Measurements from ENCODE around the gene ADPRHL1.

Gene ADPRHL1

GRCh38 chr13:113431171-113431570 lies 22.1 kb downstream of the ADPRHL1 start:
- no peak for DNase-seq (ENCODE audit: low read depth)
- no peak overlapping the region for H3K4me3 ChIP-seq (ENCODE audit: low read depth, low read length)
- TF ChIP-seq CTCF (conservative IDR thresholded peaks at IDR 0.05; ENCODE audit: low read depth, low read length), result no peak

- TF ChIP-seq CTCF (conservative IDR thresholded peaks at IDR 0.05; ENCODE audit: low read depth, low read length), result no peak
- no peak overlapping the region for H3K4me3 ChIP-seq (ENCODE audit: low read depth, low read length)
- DNase-seq (ENCODE audit: low read depth), result no peak
Observed at GRCh38 chr13:113430378-113431110, 22.7 kb downstream of the ADPRHL1 start.

GRCh38 chr13:113429608-113429985 lies 23.7 kb downstream of the ADPRHL1 start:
- TF ChIP-seq CTCF (conservative IDR thresholded peaks at IDR 0.05; ENCODE audit: low read depth, low read length), result no peak
- no peak overlapping the region for H3K4me3 ChIP-seq (ENCODE audit: low read depth, low read length)
- DNase-seq (ENCODE audit: low read depth), result no peak

- no peak overlapping the region for H3K4me3 ChIP-seq (ENCODE audit: low read depth, low read length)
- DNase-seq (ENCODE audit: low read depth), result no peak
- no peak for TF ChIP-seq CTCF (conservative IDR thresholded peaks at IDR 0.05; ENCODE audit: low read depth, low read length)
Observed at GRCh38 chr13:113428871-113429607, 24.2 kb downstream of the ADPRHL1 start.

- no peak overlapping the region for H3K4me3 ChIP-seq (ENCODE audit: low read depth, low read length)
- TF ChIP-seq CTCF (conservative IDR thresholded peaks at IDR 0.05; ENCODE audit: low read depth, low read length), result no peak
- no peak for DNase-seq (ENCODE audit: low read depth)
Observed at GRCh38 chr13:113428469-113428865, 24.8 kb downstream of the ADPRHL1 start.

- TF ChIP-seq CTCF (conservative IDR thresholded peaks at IDR 0.05; ENCODE audit: low read depth, low read length), result no peak
- H3K4me3 ChIP-seq (ENCODE audit: low read depth, low read length), result no peak overlapping the region
- peak; percentile 63 for DNase-seq (ENCODE audit: low read depth)
Observed at GRCh38 chr13:113427562-113428468, 25.5 kb downstream of the ADPRHL1 start.

Data from choroid plexus epithelial cell (primary cell).